GM21825 (cell line): ENCODE results near the gene PTPRD.

ENCODE experiments used
- ATAC-seq: cut with Tn5 transposase; IDR thresholded peaks from one replicate; pipeline ENCODE4 v1.9.1; 2021; ENCODE audit warnings: mild to moderate bottlenecking, moderate library complexity; ENCODE audit not compliant: unreplicated experiment

The PTPRD gene

DNA sequence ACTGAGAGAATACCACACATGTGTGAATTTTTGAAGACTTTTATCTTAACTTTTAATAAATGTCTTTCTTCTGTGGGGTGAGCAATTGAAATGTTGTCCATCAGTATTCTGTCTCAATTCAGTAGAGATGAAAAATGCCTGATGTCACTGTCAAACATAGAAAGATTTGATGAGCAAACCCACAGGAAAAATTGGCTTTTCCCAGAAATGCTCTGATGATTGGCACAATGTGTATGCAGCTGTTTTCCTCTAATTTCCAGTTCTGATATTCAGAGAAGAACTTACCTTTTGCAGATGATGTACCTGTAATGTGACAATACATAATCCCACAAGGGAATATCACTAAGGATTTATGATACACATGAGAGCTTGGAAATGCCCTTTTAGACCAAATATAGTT lies 340.0 kb downstream of the PTPRD start:
- no peak for ATAC-seq

DNA sequence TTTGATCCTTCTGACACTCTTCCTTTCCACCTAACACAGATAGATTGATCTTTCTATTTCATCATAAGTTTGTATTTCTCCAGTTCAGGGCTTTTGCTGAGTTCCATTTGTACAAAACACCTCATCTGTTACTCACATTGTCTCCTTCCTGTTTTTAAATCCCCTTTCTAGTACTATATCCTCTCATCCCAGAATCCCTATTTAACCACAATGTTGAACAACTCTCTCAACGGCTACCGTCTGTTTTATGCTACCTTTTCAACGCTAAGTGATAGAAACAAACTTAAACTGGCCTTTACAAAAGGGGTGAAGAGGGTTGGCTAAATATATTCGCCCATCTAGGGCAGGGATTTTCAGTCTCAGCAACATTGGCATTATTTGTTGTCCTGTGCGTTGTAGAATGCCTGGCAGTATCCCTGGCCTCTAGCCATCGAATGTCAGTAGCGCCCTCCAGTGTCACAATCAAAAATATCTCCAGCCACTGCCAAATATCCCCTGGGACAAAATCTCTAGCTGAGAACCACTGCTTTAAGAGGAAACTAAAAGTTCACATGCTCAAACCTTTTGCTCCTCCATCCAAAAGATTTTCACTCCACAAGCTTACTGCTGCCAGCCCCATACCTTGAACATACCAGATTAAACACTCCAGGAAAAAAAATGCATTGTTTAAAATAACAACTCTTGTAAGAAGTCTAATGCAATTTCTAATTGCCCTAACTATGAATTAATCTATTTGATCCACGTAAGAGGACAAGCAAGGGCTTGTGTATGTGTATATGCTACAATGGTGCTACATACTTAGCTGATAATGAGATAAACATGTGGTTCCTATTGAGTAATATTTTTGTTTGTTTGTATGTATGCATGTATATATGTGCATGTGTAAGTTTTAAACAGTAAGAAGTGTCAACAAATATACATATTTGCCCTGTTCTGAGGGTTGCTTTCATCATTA lies 344.0 kb downstream of the PTPRD start:
- no peak for ATAC-seq

DNA sequence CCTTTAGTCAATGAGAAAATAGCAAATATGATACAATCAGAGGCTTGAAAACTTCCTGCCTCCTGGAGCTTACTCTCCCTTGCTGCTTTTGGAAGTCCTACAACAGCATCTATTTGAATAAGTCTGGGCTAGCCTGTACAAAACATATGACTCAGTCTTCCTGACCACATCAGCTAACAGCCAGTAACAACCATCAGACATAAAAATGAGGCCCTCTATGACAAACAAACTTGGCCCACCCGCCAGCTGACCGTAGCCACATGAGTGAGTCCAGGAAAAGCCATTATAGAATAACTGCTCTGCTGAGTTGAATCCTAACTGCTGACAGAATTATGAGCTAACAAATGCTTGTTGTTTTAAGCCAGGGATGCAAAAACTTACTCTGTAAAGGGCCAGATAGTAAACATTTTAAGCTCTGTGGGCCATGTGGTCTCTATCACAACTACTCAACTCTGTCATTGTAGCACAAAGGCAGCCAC lies 347.6 kb downstream of the PTPRD start:
- ATAC-seq: no peak

DNA sequence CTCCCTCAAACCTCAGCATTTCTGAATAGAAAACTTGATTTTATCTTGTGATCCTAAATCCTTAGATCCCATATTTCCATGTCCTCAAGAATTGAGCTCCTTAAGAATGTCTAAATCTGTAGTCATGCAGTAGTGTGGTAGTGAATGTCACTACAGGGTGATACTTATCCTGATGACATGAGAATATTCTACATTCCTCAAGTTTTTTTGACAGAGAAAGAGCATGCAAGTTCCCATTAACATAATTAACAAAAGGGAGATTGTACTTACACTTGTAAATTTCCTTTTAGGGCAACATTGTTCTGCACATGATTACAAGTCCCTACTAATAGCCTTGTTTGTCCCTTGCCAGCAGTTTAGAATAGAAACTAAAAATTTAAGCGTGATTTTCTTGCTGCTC lies 352.3 kb downstream of the PTPRD start:
- no peak for ATAC-seq

DNA sequence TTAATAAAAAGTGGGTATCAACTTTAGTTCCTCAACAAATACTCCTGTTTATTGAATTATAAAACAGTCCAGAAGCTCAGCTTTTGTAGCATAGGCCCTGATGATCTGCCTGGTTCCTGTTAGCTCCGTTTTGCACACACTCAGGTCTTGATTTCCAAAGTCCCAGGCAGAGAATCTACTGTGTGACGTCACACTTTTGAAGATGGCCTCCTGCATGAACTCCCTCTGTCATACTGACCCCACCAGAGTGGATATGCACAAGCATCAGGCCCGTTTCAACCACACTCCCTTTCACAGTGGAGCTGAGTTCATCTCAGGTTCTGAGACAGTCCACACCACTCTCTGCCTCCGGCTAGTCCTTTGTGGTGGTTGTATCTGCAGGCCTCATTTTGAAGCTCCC lies 353.1 kb downstream of the PTPRD start:
- no peak for ATAC-seq

DNA sequence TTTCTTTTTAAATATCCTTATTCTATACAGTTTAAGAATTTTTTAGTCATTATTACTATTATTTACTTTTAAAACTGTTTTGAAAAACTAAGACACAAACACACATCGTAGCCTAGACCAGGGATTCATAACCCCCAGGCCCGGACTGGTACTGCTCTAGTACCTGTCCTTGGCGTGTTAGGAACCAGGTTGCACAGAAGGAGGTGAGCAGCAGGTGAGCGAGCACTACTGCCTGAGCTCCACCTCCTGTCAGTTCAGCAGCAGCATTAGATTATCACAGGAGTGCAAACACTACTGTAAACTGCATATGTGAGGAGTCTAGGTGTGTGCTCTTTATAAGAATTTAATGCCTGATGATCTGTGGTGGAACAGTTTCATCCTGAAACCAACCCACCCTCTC lies 357.0 kb downstream of the PTPRD start:
- no peak for ATAC-seq

DNA sequence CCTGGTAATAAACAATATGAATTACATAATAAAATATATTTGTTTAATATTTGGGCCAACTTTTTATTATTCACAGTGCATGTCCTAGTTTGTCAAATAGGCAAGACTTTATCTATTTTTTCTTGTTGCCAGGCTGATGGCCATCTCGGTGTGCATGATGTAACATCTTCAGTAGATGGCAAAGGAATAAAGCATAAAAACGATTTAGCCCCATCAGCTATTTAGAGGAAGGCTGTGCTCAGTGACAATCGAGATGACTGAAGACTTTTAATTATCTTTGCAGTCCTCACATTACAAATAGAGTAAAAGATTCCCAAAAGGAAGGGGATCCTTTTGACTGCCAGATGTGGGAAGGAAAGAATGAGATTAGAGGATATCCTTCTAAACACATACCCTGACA lies 358.5 kb downstream of the PTPRD start:
- ATAC-seq: no peak

DNA sequence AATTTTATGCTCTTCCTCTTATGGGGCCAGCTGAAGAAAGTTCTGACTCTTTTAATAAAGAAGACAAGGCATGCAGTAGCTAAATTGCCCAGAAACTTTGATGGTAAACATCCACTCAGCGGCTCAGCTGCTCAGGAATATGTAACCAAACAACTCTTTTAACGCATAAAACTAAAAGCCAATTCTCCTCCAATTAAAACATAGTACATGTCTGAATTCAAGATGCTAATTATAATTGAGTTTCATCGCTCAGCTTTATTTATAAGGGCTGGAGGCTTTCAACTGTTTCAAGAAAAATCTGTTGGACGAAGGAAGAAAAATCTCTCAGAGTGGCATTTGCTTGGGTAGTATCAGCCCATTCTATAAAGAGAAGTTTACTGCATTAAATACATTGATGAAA lies 359.5 kb downstream of the PTPRD start:
- ATAC-seq: no peak

DNA sequence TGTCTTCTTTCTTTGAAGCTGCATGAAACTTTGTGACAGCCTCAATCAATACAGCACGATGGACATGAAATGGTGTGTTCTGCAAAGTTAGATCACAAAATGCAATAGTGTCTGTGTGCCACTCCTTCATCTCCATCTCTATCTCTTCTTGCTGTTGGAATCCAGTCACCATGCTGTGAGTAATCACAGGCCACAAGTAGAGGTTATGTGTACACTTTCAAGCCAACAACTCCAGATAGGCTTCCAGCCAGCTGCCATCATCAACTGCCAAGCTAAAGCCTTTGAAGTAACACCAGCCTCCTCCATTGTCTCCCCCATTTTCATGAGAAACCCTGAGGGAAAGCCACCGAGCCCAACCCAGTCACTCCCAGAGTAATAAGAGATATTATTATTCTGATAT lies 360.6 kb downstream of the PTPRD start:
- no peak for ATAC-seq

DNA sequence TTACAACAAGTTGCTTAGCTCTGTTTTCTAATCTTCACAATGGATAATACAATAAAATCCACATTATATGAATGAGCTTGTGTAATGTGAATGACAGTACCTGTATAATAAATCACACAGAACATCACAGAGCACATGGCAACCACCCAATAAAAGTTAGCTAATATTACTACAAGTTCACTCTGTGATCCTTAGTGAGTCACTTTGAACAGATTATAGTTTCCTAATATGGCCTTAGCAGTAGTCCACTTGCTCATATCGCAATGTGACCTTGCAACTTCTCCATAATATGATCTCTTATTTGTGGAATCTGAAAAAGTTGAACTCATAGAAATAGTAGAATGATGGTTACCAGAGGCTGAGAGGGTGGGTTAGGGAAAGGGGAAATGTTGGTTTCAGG lies 361.3 kb downstream of the PTPRD start:
- no peak for ATAC-seq

DNA sequence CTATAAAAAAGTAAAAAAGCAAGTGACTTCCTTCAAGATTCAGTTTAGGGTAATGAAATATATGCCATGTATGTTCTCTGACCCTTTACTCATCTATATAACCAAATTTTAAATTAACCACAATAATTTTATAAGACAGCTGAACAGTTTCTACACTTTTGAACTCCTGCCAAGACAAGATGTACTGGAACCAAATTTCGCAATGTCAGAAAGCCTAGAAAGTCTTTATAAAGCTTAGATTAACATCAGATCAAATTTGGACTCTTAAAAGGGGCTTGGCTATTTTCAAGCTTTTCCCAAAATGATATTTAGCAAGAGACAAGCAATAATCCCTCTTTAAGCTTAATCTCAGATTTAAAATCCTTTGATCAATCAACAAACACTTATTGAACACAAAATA lies 362.6 kb downstream of the PTPRD start:
- ATAC-seq: no peak

DNA sequence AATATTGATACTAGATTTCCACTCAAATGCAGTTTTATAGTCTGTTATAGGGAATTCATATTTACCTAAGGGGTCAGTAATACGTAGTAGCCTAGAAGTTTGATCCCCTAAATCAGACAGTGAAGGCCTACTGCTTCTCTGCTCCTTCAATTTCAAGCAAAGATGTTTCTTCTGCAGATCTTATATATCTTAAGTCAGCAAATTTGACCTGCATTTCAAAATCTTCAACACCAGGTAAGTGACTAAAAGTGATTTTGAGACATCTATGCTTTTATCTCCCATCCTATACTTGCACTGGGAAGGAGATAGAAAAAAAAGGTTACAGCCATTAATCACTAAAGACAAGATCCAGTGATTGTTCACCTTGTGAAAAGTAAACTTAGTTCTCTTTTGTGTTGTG lies 363.9 kb downstream of the PTPRD start:
- ATAC-seq: no peak

DNA sequence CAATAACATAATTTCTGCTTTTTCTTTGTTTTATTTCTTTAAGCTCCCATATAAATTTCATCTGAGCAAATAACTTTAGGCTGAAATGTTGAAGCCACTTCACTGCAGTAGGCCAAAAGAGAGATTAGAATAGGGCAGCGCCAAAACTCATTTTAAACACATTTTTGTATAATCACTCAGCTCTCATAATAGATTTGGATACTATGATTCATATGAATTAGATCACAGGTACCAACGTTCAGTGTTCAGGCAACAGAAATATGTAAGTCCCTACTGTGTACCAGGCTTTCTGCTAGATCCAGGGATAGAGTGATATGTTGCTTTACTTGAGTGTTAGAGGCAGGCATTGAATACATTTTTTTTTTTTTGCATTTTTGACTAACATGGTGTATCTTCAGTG lies 370.5 kb downstream of the PTPRD start:
- ATAC-seq: no peak

DNA sequence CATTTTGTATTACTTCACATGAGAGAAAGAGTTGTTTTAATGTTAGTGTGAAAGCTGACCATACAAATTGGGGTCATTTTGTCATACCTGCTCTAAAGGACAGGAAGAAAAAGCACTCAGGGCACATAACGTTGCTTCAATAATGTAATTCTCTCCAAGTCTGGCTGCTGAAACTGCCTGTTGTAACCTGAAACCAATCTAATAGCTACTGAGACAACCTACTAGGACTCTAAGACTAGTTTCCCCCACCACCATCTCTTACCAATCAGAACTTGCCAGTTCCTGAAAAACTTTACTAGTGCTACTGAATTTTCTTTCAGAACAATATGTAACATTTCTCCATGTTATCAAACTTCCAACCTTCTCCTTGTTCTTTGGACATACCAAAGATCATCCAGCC lies 374.7 kb downstream of the PTPRD start:
- ATAC-seq: no peak

DNA sequence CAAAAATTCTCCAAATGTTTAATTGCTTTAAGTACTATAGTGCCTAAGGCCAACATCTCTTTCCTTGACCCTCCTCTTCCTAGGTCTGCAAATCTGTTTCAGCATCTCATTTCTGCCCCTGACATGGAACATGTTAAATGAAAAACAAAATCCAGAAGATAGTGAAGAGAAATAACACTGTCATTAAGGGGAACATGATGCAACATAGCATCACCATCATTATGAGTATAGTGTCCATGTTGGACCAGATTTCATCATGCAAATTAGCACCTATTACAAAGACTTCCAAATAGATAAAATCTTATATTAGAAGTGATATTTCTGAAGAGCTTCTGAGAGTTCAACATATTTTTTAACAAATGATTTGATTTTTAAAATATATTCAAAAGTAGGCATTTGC lies 375.2 kb downstream of the PTPRD start:
- no peak for ATAC-seq

DNA sequence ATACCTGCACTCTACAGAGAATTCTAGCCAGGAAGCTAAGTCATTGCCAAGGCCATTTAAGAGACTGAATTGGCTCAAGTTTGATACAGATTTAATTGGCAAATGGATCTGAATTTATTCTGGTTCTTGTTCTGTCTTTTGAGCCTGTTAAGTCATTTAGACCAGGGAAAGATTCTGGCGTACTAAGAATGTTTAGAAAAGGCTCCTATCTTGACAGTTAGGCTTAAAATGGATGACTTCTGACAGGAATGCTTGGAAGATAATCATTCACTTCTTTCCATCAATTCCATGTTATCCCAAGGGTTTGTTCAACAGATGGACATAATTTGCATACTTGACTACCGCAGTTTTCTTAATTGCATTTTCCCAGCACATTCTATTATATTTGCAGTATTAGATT lies 376.6 kb downstream of the PTPRD start:
- no peak for ATAC-seq

DNA sequence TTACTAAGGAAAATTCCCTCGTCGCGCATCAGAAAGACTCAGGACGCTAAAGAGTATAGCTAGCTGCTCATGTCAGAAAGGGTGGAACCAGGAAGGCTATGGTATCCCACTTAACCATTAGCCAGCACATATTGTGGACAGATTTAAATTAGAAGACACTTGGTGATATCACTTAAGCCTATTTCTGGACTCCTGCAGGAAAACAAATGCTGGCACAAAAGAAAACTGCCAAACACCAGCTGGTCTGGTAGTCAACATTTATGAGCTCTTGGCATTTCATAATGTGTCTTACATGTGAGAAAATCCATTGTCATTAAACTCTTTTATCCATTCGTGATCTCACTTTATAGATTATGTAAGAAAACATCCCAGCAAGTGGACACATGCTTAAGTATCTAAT lies 377.4 kb downstream of the PTPRD start:
- no peak for ATAC-seq

DNA sequence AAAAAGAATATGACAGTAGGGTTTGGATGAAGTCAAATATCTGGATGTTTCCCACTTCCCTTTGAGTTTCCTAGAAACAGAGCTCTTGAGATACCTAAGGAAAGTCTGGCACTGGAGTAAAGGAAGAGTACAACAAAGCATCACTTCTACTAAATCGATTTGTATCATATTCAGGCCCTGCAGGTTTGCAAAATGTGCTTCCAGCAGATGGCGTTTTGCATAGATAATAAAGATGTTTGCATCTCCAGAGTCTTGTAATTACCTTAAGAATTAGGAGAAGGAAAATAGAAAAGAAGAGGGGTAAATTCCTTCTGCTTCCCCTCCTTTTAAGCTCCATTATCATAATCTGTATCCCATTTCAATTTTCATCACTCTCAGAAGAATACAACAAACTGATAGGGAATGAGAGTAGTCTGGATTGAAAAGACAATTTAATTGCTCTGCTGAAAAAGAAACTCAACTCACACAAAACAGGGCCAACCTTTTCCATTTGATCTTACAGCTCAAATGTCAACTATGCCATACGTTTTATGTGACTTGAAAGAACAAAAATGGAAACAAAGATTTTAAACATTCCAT lies 380.4 kb downstream of the PTPRD start:
- ATAC-seq: no peak

DNA sequence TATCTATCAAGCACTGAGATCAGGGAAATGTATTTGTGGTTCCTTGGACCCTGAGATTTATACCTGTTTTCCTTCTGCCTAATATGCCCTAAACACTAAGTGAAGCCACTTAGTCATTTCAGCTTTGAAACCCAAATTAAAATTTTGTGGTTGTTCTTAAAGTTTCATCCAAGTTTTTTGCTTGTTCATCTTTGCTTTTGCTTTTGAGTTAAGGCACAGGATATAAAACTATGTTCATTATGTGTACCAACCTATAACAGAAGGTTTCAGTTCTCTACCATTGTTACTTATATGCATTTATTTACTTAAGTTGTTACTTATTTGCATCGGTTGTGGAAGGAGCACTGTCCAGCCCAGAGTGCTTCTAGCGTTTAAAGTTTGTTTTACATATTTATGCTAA lies 382.3 kb downstream of the PTPRD start:
- no peak for ATAC-seq

DNA sequence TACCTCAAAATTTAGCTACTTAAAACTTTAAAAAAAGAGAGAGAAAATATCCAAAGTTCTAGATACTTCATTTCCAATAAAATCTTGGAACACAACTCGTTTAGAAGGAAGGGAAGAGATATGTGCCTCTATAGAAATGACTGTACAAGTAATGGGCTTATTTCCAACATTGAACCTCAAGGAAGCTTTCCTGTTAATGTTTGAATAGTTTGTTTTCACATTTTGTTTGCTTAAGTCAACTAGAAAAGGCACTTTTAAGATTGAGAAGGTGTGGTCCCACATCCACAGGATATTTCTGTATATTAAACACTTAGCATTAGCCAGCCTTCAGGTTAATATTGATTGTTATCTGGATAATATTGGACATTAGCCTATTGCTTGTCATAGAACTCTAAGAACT lies 384.7 kb downstream of the PTPRD start:
- ATAC-seq: no peak

DNA sequence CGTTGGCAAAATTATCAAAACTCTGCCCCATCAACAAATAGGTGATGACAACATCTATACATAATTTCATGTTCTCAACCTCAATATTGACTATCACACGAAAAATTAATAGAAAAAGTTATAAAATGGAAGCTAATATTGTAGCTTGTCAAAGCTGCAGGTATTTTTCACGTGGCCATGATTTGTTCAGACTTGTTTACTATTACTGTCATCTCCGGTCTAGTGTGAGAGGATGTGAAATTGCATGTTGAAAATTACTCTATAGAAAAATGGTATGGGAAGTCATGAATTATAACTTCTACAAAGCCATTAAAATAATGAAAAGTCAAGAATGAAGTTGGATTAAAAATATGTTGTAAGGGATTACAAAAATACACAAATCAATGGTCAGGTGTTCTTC lies 385.8 kb downstream of the PTPRD start:
- no peak for ATAC-seq

DNA sequence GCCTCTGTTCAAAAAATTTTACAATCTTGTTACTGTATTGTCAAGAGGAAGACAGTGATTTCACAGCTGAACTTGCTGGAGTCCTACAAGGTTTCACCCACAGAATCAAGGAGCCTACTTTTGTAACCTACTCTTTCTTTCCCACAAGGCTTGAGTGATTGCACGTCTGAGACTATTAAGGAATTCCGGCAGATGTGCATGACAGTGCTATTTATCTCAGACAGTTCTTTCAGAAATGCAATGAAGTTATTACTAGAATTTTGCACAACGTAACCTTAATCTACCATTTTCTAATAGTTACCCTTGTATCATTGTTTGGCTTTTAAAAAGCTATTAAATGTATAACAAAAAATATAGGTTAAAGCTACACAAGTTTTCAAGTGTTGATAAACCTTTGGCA lies 400.1 kb downstream of the PTPRD start:
- ATAC-seq: no peak

DNA sequence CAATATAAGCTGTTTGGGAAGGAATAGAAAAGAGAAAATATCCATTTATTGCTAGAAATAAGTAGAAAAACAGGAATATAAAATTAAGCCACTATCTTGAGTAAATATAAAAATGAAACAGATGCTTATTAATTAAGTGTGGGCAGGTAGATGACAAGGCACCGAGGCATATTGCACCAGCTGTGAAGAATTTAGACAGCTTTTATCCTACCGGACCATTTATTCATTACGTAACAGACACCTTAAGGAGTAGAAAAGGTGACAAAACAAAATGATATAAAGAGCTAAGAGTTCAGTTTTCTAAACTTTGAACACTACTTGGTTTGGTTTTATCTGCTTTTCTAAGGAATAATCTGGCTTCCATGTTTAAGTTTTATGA lies 404.1 kb downstream of the PTPRD start:
- ATAC-seq: no peak
